Thoracic aorta (tissue), 2 donors: ENCODE measurements around the gene NECTIN4. TPM values are rescaled to one million over a fixed set of nuclear protein-coding genes. Genes with fewer than 3 reads are reported as not detected.
"Not testable (repeated sequence)": the region's sequence is repeated elsewhere in the genome, so short reads cannot be mapped to it uniquely, and the experiment has no call there.

Source experiments
- ATAC-seq: fragments of 150-250 bp; one replicate; pipeline ENCODE4 v1.8.0; 2017; ENCODE audit warnings: low read depth; ENCODE audit not compliant: insufficient number of reproducible peaks, low FRiP score
- DNase-seq: peaks from one replicate; pipeline ENCODE4 v3.0.0-alpha.2; 2020; ENCODE audit warnings: low spot score
- H3K27ac ChIP-seq, 2 donors: fragments of 200-600 bp; sonication (generic); 1 replicate in 1 of 2; 2 replicates in 1 of 2; pipeline ENCODE4 v1.5.1; 2016; ENCODE audit warnings: mild to moderate bottlenecking in 2 of 2, moderate library complexity in 2 of 2
- H3K27me3 ChIP-seq: fragments of 200-600 bp; sonication (generic); replicated peaks from 2 replicates; pipeline ENCODE4 v1.6.0; 2016; ENCODE audit warnings: mild to moderate bottlenecking; ENCODE audit not compliant: insufficient read depth
- H3K36me3 ChIP-seq: fragments of 200-600 bp; sonication (generic); one replicate; pipeline ENCODE4 v1.5.1; 2016
- H3K4me1 ChIP-seq, 2 donors: fragments of 200-600 bp; sonication (generic); 1 replicate in 1 of 2; 2 replicates in 1 of 2; pipeline versions ENCODE4 v1.5.1 to v1.6.0; 2016; ENCODE audit warnings: low read depth in 2 of 2, mild to moderate bottlenecking in 1 of 2; ENCODE audit not compliant: control insufficient read depth in 1 of 2
- H3K4me3 ChIP-seq: fragments of 200-600 bp; sonication (generic); 2 replicates; pipeline ENCODE4 v1.5.1; 2016; ENCODE audit warnings: mild to moderate bottlenecking
- H3K9me3 ChIP-seq: fragments of 200-600 bp; sonication (generic); 2 replicates; pipeline ENCODE4 v1.5.1; 2016
- total RNA-seq, 2 donors: library from RNA; depleted of rRNA; stranded (reverse); fragments of >200 nt; gene quantifications; one replicate each; pipeline versions ENCODE4 v1.1.0 to v1.2.3, GENCODE V29; 2016
- TF ChIP-seq, protein P1 (sequence below): fragments of 200-600 bp; sonication (generic); IDR thresholded peaks from one replicate; pipeline ENCODE4 v1.5.1; 2019; ENCODE audit warnings: antibody characterized with exemption

NECTIN4 gene
- total RNA-seq, 2 donors from 2014 or later: 0.14 TPM; not detected in 1

DNA sequence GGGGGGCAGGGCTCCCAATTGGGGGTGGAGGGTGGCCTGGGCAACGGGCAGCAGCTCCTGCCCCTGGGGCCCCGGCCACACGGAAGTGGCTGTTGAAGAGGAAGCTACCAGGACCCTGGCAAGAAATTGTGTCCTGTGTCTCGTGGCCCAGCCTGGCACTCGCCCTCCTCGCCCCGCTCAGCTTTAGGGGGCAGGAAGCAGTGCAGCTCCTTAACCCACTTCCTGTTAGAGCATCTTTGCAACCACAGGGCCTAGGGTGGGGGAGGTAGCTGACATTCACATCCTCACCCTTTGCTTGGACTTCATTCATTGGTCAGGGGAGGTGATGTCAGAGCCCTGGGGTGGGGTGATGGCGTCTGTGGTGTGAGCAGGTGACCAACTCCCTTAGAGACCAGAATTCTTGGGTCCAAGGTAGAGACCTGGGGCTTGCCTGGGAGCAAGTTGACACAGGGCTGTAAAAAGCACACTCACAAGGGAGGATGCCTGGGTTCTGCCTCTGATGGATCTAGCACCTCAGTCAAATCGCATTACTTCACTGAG, 19.6 kb downstream of the NECTIN4 start, which contains the start of gene ARHGAP30:
TSS of gene ARHGAP30 (minus strand) at position 161 of the 540 bp plus-strand sequence. CDS start 267 bp downstream, outside the sequence.
- Histone ChIP-seq H3K36me3 (no peaks in the 10 kb centered on the region), H3K4me1 (no peaks in the 10 kb centered on the region), H3K9me3 (no peaks in the 10 kb centered on the region), H3K27me3 (no peaks in the 10 kb centered on the region), H3K27ac (peak within 1 kb of the TSS; percentile 12 to 36), H3K4me3 (peak within 1 kb of the TSS; percentile 63)
- TF ChIP-seq, protein P1, sequence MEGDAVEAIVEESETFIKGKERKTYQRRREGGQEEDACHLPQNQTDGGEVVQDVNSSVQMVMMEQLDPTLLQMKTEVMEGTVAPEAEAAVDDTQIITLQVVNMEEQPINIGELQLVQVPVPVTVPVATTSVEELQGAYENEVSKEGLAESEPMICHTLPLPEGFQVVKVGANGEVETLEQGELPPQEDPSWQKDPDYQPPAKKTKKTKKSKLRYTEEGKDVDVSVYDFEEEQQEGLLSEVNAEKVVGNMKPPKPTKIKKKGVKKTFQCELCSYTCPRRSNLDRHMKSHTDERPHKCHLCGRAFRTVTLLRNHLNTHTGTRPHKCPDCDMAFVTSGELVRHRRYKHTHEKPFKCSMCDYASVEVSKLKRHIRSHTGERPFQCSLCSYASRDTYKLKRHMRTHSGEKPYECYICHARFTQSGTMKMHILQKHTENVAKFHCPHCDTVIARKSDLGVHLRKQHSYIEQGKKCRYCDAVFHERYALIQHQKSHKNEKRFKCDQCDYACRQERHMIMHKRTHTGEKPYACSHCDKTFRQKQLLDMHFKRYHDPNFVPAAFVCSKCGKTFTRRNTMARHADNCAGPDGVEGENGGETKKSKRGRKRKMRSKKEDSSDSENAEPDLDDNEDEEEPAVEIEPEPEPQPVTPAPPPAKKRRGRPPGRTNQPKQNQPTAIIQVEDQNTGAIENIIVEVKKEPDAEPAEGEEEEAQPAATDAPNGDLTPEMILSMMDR: no peak
- DNase-seq (no peak), ATAC-seq (no peak)

DNA sequence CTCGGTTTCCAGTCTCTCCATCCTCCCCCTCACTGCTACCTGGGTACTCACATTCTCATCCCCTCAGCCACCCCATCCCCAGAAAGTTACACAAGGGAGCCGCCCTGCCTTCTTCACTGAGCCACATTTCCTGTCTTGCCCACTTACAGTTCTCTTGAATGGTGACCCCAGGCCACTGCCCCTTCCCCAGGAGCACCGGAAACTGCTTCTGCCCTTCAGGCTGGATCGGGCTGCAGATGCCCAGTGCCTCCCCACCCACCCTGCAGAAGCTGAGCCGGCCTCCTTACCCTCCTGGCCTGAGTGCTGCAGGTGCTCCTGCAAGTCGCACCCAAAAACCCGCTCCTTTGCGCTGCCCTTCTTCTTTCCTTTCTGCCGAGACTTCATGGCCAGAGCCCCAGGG, 20.1 kb downstream of the NECTIN4 start:
- Histone ChIP-seq H3K4me3 (peak overlapping the region; percentile 63), H3K9me3 (no peaks in the 10 kb centered on the region), H3K27ac (peak overlapping the region; percentile 12 to 36), H3K4me1 (no peaks in the 10 kb centered on the region), H3K36me3 (no peaks in the 10 kb centered on the region), H3K27me3 (no peaks in the 10 kb centered on the region)
- no peak for DNase-seq
- no peak for ATAC-seq
- TF ChIP-seq, protein P1: no peak

DNA sequence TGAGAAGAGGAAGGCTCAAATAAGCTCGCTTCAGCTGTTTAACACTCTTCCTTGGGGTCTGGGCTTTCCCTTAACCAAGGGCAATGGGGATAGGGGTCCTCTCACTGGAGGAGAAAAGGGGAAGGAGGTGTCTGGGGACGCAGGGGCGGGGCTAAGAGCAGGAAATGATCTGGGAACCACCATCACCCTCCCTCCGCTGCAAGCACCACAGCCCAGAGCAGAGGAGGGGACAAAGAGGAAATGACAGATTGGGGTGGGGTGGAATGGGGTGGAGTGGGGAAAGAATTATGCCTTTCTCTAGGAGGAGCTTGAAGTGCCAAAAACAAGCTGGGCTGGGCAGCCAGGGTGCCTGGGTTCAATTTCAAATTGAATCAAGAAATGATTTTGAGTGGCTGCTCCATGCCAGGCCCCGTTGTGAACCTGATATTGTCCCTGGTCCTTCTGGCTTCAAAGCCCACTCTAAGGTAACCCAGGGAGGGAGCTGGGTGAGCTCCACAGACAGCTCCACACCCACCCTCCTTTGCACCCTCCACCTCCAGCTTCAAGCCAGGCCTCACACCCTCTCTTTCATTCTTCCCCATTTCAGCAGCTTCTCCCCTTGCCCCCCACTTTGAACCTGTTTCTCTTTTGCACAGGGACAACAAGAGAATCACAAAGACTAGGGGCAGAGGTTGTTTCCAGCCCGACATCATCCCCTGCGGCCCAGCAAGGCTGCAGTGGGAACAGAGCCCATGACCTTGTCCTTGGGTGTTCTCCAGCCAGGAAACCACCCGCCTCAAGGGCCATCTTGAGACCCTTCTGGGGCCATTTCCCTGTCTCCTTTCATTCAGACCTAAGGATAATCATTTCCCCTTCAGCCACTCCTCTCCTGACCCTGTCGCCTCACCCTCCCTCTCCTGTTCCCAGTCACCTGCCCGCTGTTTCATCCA, 20.8 kb downstream of the NECTIN4 start:
- Histone ChIP-seq H3K36me3 (no peaks in the 10 kb centered on the region), H3K4me3 (peak overlapping the region; percentile 63), H3K27ac (peak overlapping the region; percentile 12 to 17), H3K9me3 (no peaks in the 10 kb centered on the region), H3K4me1 (no peaks in the 10 kb centered on the region), H3K27me3 (no peaks in the 10 kb centered on the region)
- no peak for DNase-seq
- no peak for ATAC-seq
- TF ChIP-seq, protein P1: no peak

DNA sequence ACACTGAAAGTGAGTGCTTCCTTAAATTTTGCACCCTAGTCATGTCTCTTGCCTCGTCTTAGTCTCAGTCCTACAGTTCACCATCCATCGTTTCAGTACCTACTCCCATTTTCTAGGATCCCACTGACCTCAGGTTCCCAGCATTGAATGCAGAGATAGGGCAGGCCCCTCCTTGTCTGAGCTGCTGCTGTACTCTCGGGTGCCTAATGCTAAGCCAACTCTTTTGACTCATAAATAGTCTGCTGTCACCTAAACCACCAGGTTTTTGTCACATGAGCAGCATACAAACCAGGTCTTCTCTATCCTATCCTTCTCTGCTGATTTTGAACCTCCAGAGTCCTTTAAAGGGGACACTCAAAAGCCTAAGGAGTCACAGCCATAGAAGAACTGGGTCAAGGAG, 22.7 kb downstream of the NECTIN4 start:
- H3K9me3 ChIP-seq: no peaks in the 10 kb centered on the region
- DNase-seq (no peak), ATAC-seq (no peak)
- no peak overlapping the region for H3K27ac ChIP-seq
- H3K36me3 ChIP-seq: no peaks in the 10 kb centered on the region
- no peaks in the 10 kb centered on the region for H3K4me1 ChIP-seq
- TF ChIP-seq, protein P1: no peak
- no peaks in the 10 kb centered on the region for H3K27me3 ChIP-seq
- no peak overlapping the region for H3K4me3 ChIP-seq

DNA sequence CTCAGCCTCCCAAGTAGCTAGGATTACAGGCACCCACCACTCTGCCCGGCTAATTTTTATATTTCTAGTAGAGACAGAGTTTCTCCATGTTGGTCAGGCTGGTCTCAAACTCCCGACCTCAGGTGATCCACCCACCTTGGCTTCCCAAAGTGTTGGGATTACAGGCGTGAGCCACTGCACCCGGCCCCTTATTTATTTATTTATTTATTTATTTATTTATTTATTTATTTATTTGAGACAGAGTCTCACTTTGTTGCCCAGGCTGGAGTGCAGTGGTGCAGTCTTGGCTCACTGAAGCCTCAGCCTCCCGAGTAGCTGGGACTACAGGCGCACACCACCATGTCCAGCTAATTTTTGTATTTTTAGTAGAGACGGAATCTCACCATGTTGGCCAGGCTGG, 23.7 kb downstream of the NECTIN4 start:
- not testable (repeated sequence) for H3K4me3 ChIP-seq, H3K27ac ChIP-seq, H3K4me1 ChIP-seq, H3K36me3 ChIP-seq, DNase-seq, H3K27me3 ChIP-seq, ATAC-seq, H3K9me3 ChIP-seq

DNA sequence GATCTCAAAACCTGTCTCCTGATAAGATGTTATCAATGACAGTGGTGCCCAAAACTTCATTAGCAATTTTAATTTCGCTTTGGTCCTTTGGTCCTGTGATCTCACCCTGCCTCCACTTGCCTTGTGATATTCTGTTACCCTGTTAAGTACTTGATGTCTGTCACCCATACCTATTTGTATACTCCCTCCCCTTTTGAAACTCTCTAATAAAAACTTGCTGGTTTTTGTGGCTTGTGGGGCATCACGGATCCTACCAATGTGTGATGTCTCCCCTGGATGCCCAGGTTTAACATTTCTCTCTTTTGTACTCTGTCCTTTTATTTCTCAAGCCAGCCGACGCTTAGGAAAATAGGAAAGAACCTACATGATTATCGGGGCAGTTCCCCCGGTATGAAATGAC, 25.4 kb downstream of the NECTIN4 start:
- not testable (repeated sequence) for H3K27ac ChIP-seq, H3K27me3 ChIP-seq, ATAC-seq, H3K36me3 ChIP-seq, H3K4me1 ChIP-seq, H3K9me3 ChIP-seq, H3K4me3 ChIP-seq, DNase-seq
